IMR-90 (cell line): ENCODE results near the gene KL. TPM values are rescaled to one million over a fixed set of nuclear protein-coding genes. Genes with fewer than 3 reads are reported as not detected.

Source experiments
- ATAC-seq: fragments of 200-7000 bp; cut with Tn5 transposase; 2 replicates; pipeline ENCODE4 v1.9.1; 2020; ENCODE audit warnings: low read depth, mild to moderate bottlenecking, moderate library complexity
- BruUV-seq: library from RNA; stranded (reverse); fragments of 400-500 nt; replicated peaks from 2 replicates; lab custom pipeline; 2021; lab: Mats Ljungman, UMichigan
- CTCF ChIA-PET: fragments of 300-600 bp; formaldehyde crosslinking; extraction: SDS; loops from one replicate; lab custom pipeline; 2021; ENCODE audit warnings: antibody characterized with exemption; lab: Yijun Ruan, JAX
- POLR2A ChIA-PET: fragments of 300-600 bp; sonication (Branson Sonifier 250); formaldehyde crosslinking; loops from one replicate; lab custom pipeline; 2022; ENCODE audit warnings: antibody characterized with exemption; ENCODE audit not compliant: unreplicated experiment; lab: Charles Lee
- DNase-seq: peaks from one replicate; pipeline ENCODE4 v3.0.0; 2013
- H2AFZ ChIP-seq: replicated peaks from 2 replicates; pipeline ENCODE3; 2013; ENCODE audit warnings: low read length, mild to moderate bottlenecking; ENCODE audit not compliant: poor library complexity
- H2AK5ac ChIP-seq: 2 replicates; pipeline ENCODE4 v1.6.1; 2013; ENCODE audit warnings: low read depth, low read length, inconsistent platforms
- H2AK9ac ChIP-seq: replicated peaks from 2 replicates; pipeline ENCODE3; 2013; ENCODE audit warnings: mild to moderate bottlenecking, low read depth, low read length, moderate library complexity; ENCODE audit not compliant: poor library complexity
- H2BK120ac ChIP-seq: 2 replicates; pipeline ENCODE4 v1.6.1; 2013; ENCODE audit warnings: low read depth, low read length, inconsistent platforms
- H2BK15ac ChIP-seq: 3 replicates; pipeline ENCODE4 v1.6.1; 2013; ENCODE audit warnings: low read depth, low read length, inconsistent platforms
- H2BK20ac ChIP-seq: 2 replicates; pipeline ENCODE4 v1.6.1; 2013; ENCODE audit warnings: low read depth, mild to moderate bottlenecking, inconsistent platforms, low read length, moderate library complexity
- H2BK5ac ChIP-seq: 2 replicates; pipeline ENCODE4 v1.6.1; 2013; ENCODE audit warnings: mild to moderate bottlenecking, low read depth, low read length, inconsistent platforms; ENCODE audit not compliant: poor library complexity, severe bottlenecking
- H3K14ac ChIP-seq: replicated peaks from 2 replicates; pipeline ENCODE4 v1.6.1; 2013; ENCODE audit warnings: low read depth, low read length, inconsistent platforms
- H3K18ac ChIP-seq: 2 replicates; pipeline ENCODE4 v1.6.1; 2013; ENCODE audit warnings: low read depth, low read length, control low read depth
- H3K23ac ChIP-seq: 2 replicates; pipeline ENCODE4 v1.6.1; 2013; ENCODE audit warnings: low read depth, low read length, inconsistent platforms
- H3K27ac ChIP-seq: 2 replicates; pipeline ENCODE4 v1.5.1; 2013; ENCODE audit warnings: mild to moderate bottlenecking, control low read depth, low read length; ENCODE audit not compliant: insufficient read depth
- H3K27me3 ChIP-seq: 2 replicates; pipeline ENCODE4 v1.6.1; 2013; ENCODE audit warnings: low read length; ENCODE audit not compliant: control insufficient read depth, insufficient read depth
- H3K36me3 ChIP-seq: 2 replicates; pipeline ENCODE4 v1.6.1; 2013; ENCODE audit warnings: low read length, mixed read lengths; ENCODE audit not compliant: control insufficient read depth, insufficient read depth
- H3K4ac ChIP-seq: 2 replicates; pipeline ENCODE4 v1.6.1; 2013; ENCODE audit warnings: low read depth, low read length, inconsistent platforms
- H3K4me1 ChIP-seq: 2 replicates; pipeline ENCODE4 v1.6.1; 2013; ENCODE audit warnings: low read length, mixed read lengths; ENCODE audit not compliant: control insufficient read depth, insufficient read depth
- H3K4me2 ChIP-seq: 2 replicates; pipeline ENCODE4 v1.6.1; 2013; ENCODE audit warnings: low read depth, mild to moderate bottlenecking, control low read depth, low read length, moderate library complexity
- H3K4me3 ChIP-seq: 2 replicates; pipeline ENCODE4 v1.5.1; 2013; ENCODE audit warnings: low read depth, mild to moderate bottlenecking, control low read depth, low read length, moderate library complexity; ENCODE audit not compliant: insufficient read depth
- H3K56ac ChIP-seq: 2 replicates; pipeline ENCODE4 v1.6.1; 2013; ENCODE audit warnings: low read length, inconsistent platforms; ENCODE audit not compliant: insufficient read depth; ENCODE audit errors: extremely low read depth
- H3K79me1 ChIP-seq, 2 experiments: 2 replicates each; pipeline ENCODE4 v1.6.1; 2013; ENCODE audit warnings: low read length in 2 of 2, inconsistent platforms in 1 of 2, low read depth in 1 of 2
- H3K9ac ChIP-seq: 2 replicates; pipeline ENCODE4 v1.6.1; 2013; ENCODE audit warnings: low read depth, low read length, control low read depth
- H3K9me1 ChIP-seq: 2 replicates; pipeline ENCODE4 v1.6.1; 2013; ENCODE audit warnings: low read length, inconsistent platforms; ENCODE audit not compliant: insufficient read depth
- H3K9me3 ChIP-seq: 2 replicates; pipeline ENCODE4 v1.6.1; 2013; ENCODE audit warnings: low read length; ENCODE audit not compliant: control insufficient read depth, insufficient read depth
- H4K20me1 ChIP-seq: 2 replicates; pipeline ENCODE4 v1.6.1; 2013; ENCODE audit warnings: low read length, inconsistent platforms; ENCODE audit not compliant: insufficient read depth
- H4K5ac ChIP-seq: 2 replicates; pipeline ENCODE4 v1.6.1; 2013; ENCODE audit warnings: mild to moderate bottlenecking, low read depth, low read length, control low read depth
- H4K8ac ChIP-seq, 2 experiments: 2 replicates each; pipeline ENCODE4 v1.6.1; 2013; ENCODE audit warnings: low read depth in 2 of 2, low read length in 2 of 2, control low read depth in 1 of 2, inconsistent platforms in 1 of 2
- H4K91ac ChIP-seq: 2 replicates; pipeline ENCODE4 v1.6.1; 2013; ENCODE audit warnings: low read depth, low read length, inconsistent platforms; ENCODE audit not compliant: insufficient read depth
- CEBPB ChIP-seq: IDR thresholded peaks from 2 replicates; pipeline ENCODE4 v1.6.1; 2012; ENCODE audit warnings: low read depth, low read length, improper control_type of control experiment
- CHD1 ChIP-seq: IDR thresholded peaks from 2 replicates; pipeline ENCODE4 v1.6.1; 2012; ENCODE audit warnings: low read depth, low read length, improper control_type of control experiment
- CTCF ChIP-seq: conservative IDR thresholded peaks from 2 replicates; pipeline ENCODE4 v1.5.1; 2012; ENCODE audit warnings: mild to moderate bottlenecking, low read depth, low read length, improper control_type of control experiment
- ELK1 ChIP-seq: fragments of 150-350 bp; IDR thresholded peaks from 2 replicates; pipeline ENCODE4 v1.6.1; 2016; ENCODE audit warnings: low read depth, mild to moderate bottlenecking, low read length, moderate library complexity, borderline replicate concordance
- FOS ChIP-seq: fragments of 150-350 bp; IDR thresholded peaks from 2 replicates; pipeline ENCODE4 v1.6.1; 2016; ENCODE audit warnings: low read depth, low read length
- MAFK ChIP-seq: IDR thresholded peaks from 2 replicates; pipeline ENCODE4 v1.6.1; 2012; ENCODE audit warnings: low read depth, low read length, improper control_type of control experiment
- MXI1 ChIP-seq: IDR thresholded peaks from 2 replicates; pipeline ENCODE4 v1.6.1; 2012; ENCODE audit warnings: low read depth, mild to moderate bottlenecking, low read length, moderate library complexity, borderline replicate concordance
- NFE2L2 ChIP-seq: fragments of 150-350 bp; IDR thresholded peaks from 2 replicates; pipeline ENCODE4 v1.6.1; 2016; ENCODE audit warnings: low read depth, mild to moderate bottlenecking, low read length
- RAD21 ChIP-seq: IDR thresholded peaks from 2 replicates; pipeline ENCODE4 v1.6.1; 2012; ENCODE audit warnings: low read length, improper control_type of control experiment
- RCOR1 ChIP-seq: IDR thresholded peaks from 2 replicates; pipeline ENCODE4 v1.6.1; 2012; ENCODE audit warnings: mild to moderate bottlenecking, low read length, improper control_type of control experiment; ENCODE audit not compliant: insufficient replicate concordance
- RFX5 ChIP-seq: IDR thresholded peaks from 2 replicates; pipeline ENCODE4 v1.8.0; 2012; ENCODE audit warnings: low read depth, mild to moderate bottlenecking, low read length, moderate library complexity
- SMC3 ChIP-seq: fragments of 150-350 bp; IDR thresholded peaks from 2 replicates; pipeline ENCODE4 v1.6.1; 2016; ENCODE audit warnings: low read depth, mild to moderate bottlenecking, antibody characterized with exemption, low read length, moderate library complexity
- WGBS, 2 experiments: methylation state at CpG; one replicate each; pipeline versions ENCODE4 v1.1.5 to v1.1.7; 2013; ENCODE audit warnings: missing lambda C conversion rate in 2 of 2; ENCODE audit not compliant: insufficient read length in 1 of 2; ENCODE audit errors: extremely low coverage in 2 of 2; 5-methylcytosine and 5-hydroxymethylcytosine counted together
- dilution Hi-C: fragments of 300-500 bp; cut with HindIII; formaldehyde crosslinking; loops from one replicate; pipeline ENCODE4 v1.14.3; 2018; ENCODE audit warnings: low sequenced_read_pairs; ENCODE audit not compliant: unreplicated experiment
- in situ Hi-C: fragments of 300-500 bp; cut with MboI; formaldehyde crosslinking; loops from 3 replicates; pipeline ENCODE4 v1.14.3; 2019; ENCODE audit warnings: low sequenced_read_pairs, inconsistent platforms, mixed read lengths
- intact Hi-C: fragments of 100-400 bp; cut with micrococcal nuclease; formaldehyde crosslinking; loops from 2 replicates; pipeline ENCODE4 v1.10.0; 2022
- polyA plus RNA-seq, 3 experiments: library from polyadenylated mRNA; depleted of rRNA; stranded (reverse); fragments of >200 nt; gene quantifications; 2 replicates each; pipeline ENCODE4 v1.2.3, GENCODE V29; 2012; ENCODE audit warnings: low replicate concordance in 1 of 3
- total RNA-seq: library from RNA; depleted of rRNA; stranded (reverse); fragments of >200 nt; gene quantifications from 2 replicates; pipeline ENCODE4 v1.2.3, GENCODE V29; 2012
- TF ChIP-seq, protein P1 (sequence below): fragments of 150-350 bp; IDR thresholded peaks from 2 replicates; pipeline ENCODE4 v1.6.1; 2017; ENCODE audit warnings: mild to moderate bottlenecking, antibody characterized with exemption, low read length, low read depth

KL gene
- total and polyA plus RNA-seq, 2 of the 4 experiments (the other 2 are of a cell fraction), result not detected

DNA sequence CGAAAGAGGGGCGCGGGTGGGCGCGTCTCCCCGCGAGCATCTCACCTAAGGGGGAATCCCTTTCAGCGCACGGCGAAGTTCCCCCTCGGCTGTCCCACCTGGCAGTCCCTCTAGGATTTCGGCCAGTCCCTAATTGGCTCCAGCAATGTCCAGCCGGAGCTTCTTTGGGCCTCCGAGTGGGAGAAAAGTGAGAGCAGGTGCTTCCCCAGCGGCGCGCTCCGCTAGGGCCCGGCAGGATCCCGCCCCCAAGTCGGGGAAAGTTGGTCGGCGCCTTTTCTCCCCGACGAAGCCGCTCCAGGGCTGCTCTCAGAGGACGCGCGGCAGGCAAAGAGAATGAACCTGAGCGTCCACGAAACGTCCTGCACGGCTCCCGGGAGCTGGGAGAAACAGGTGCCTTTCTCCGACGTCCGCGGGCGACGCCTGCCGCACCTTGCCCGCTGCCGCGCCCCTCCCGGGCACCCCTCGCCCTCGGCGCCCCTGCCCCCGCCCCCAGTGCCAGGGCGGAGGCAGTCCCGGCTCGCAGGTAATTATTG lies 366 bp upstream of the KL start:
- 10% methylated on average over 12 of the region's 52 CpGs; no CpG with 5 or more reads in 1 of the 2 experiments for WGBS, 2 experiments
- no peak overlapping the region for H3K4me2 ChIP-seq
- dilution Hi-C loops, result no loop called here

More for the DNA sequence above, 366 bp upstream of the KL start:
- no peak overlapping the region for H4K5ac ChIP-seq
- DNase-seq, result no peak
- no peak overlapping the region for H4K91ac ChIP-seq
- H4K20me1 ChIP-seq, result no peaks in the 10 kb centered on the region
- no peak overlapping the region for H2BK15ac ChIP-seq
- intact Hi-C loops (no loop called here), in situ Hi-C loops (no loop called here)
- no peak overlapping the region for H2AK5ac ChIP-seq
- no peak overlapping the region for H2BK5ac ChIP-seq
- no peaks in the 10 kb centered on the region for H3K79me1 ChIP-seq
- H2BK20ac ChIP-seq, result no peak overlapping the region
- no peak overlapping the region for H3K4ac ChIP-seq
- H3K23ac ChIP-seq, result no peak overlapping the region
- H2AFZ ChIP-seq, result peak overlapping the region; percentile 69
- H2AK9ac ChIP-seq, result no peak overlapping the region
- no peak overlapping the region; the same call in 1 of the 2 replicates for H3K4me3 ChIP-seq
- no peaks in the 10 kb centered on the region for H3K9me1 ChIP-seq
- H3K27ac ChIP-seq, result no peak overlapping the region
- H3K9me3 ChIP-seq, result peaks cover 1% of the 10 kb centered on the region; the same call in 1 of the 2 replicates
- H2BK120ac ChIP-seq, result no peak overlapping the region
- peaks cover 56% of the 10 kb centered on the region for H3K27me3 ChIP-seq
- no peak overlapping the region for H3K9ac ChIP-seq
- no peaks in the 10 kb centered on the region for H3K36me3 ChIP-seq
- ChIA-PET POLR2A (no interaction called here), CTCF (no interaction called here)
- H3K4me1 ChIP-seq, result no peaks in the 10 kb centered on the region; the same call in 1 of the 2 replicates
- H4K8ac ChIP-seq, result no peak overlapping the region
- TF ChIP-seq MAFK (no peak), RAD21 (no peak), CHD1 (no peak), ELK1 (no peak), FOS (no peak), RFX5 (no peak), MXI1 (no peak), CEBPB (no peak), CTCF (no peak), NFE2L2 (no peak), SMC3 (no peak), RCOR1 (no peak)
- TF ChIP-seq, protein P1, sequence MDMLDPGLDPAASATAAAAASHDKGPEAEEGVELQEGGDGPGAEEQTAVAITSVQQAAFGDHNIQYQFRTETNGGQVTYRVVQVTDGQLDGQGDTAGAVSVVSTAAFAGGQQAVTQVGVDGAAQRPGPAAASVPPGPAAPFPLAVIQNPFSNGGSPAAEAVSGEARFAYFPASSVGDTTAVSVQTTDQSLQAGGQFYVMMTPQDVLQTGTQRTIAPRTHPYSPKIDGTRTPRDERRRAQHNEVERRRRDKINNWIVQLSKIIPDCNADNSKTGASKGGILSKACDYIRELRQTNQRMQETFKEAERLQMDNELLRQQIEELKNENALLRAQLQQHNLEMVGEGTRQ, result no peak
- no TSS peak for BruUV-seq
- no peak for ATAC-seq
- no peak overlapping the region for H3K14ac ChIP-seq
- no peak overlapping the region for H3K18ac ChIP-seq
- no peak overlapping the region for H3K56ac ChIP-seq
